Stimulated activated CD8-positive, alpha-beta memory T cell treated with anti-CD3 and anti-CD28 coated beads, Interleukin-4, amount 100 ng/mL, for 1 hour (primary cell): ENCODE results near the gene DOCK3.
"Not testable (repeated sequence)": the region's sequence is repeated elsewhere in the genome, so short reads cannot be mapped to it uniquely, and the experiment has no call there.

ENCODE experiments used
- DNase-seq, 2 donors: peaks; one replicate each; pipeline ENCODE4 v3.0.0-alpha.2; 2020; ENCODE audit warnings: low read depth in 2 of 2, low spot score in 1 of 2

Gene DOCK3

GRCh38 chr3:51355891-51356578 is 681.3 kb downstream of the DOCK3 start:
- DNase-seq = no peak

GRCh38 chr3:51357856-51358255 is 683.1 kb downstream of the DOCK3 start:
- DNase-seq = no peak

GRCh38 chr3:51358981-51359380 is 684.3 kb downstream of the DOCK3 start:
- no peak for DNase-seq

GRCh38 chr3:51360806-51361205 is 686.1 kb downstream of the DOCK3 start:
- no peak for DNase-seq

GRCh38 chr3:51361746-51362145 is 687.0 kb downstream of the DOCK3 start:
- no peak for DNase-seq

GRCh38 chr3:51362476-51362875 is 687.7 kb downstream of the DOCK3 start:
- no peak for DNase-seq

- DNase-seq = not testable (repeated sequence)
Measured at GRCh38 chr3:51368276-51368675, 693.5 kb downstream of the DOCK3 start.

- DNase-seq = peak in 1 of 2 donors; percentile 18
Measured at GRCh38 chr3:51371943-51372557, 697.3 kb downstream of the DOCK3 start.

- DNase-seq = no peak
Measured at GRCh38 chr3:51373658-51374421, 699.1 kb downstream of the DOCK3 start.

GRCh38 chr3:51374456-51374855 is 699.7 kb downstream of the DOCK3 start:
- DNase-seq = no peak

GRCh38 chr3:51375136-51375535 is 700.4 kb downstream of the DOCK3 start:
- DNase-seq = no peak

- no peak for DNase-seq
Measured at GRCh38 chr3:51375571-51375970, 700.8 kb downstream of the DOCK3 start.

- DNase-seq = no peak
Measured at GRCh38 chr3:51378065-51378464, 703.3 kb downstream of the DOCK3 start.

- no peak for DNase-seq
Measured at GRCh38 chr3:51378726-51379125, 704.0 kb downstream of the DOCK3 start.

- no peak for DNase-seq
Measured at GRCh38 chr3:51379301-51379700, 704.6 kb downstream of the DOCK3 start.

- DNase-seq = no peak
Measured at GRCh38 chr3:51379746-51380455, 705.2 kb downstream of the DOCK3 start.

- DNase-seq = no peak
Measured at GRCh38 chr3:51380601-51381332, 706.0 kb downstream of the DOCK3 start.

GRCh38 chr3:51381333-51381705 is 706.6 kb downstream of the DOCK3 start:
- DNase-seq = no peak

- no peak for DNase-seq
Measured at GRCh38 chr3:51382076-51382745, 707.5 kb downstream of the DOCK3 start.

- no peak for DNase-seq
Measured at GRCh38 chr3:51382947-51383578, 708.3 kb downstream of the DOCK3 start.
